HepG2 (cell line): ENCODE results near the gene GGA3. TPM values are rescaled to one million over a fixed set of nuclear protein-coding genes. Genes with fewer than 3 reads are reported as not detected.
"Not testable (repeated sequence)": the region's sequence is repeated elsewhere in the genome, so short reads cannot be mapped to it uniquely, and the experiment has no call there.

Source experiments
- ATAC-seq: fragments of 200-7000 bp; cut with Tn5 transposase; 3 replicates; pipeline ENCODE4 v1.9.1; 2020; ENCODE audit warnings: mild to moderate bottlenecking, moderate library complexity
- BruUV-seq: library from RNA; stranded (reverse); fragments of 400-500 nt; replicated peaks from 2 replicates; lab custom pipeline; 2021; lab: Mats Ljungman, UMichigan
- CTCF ChIA-PET: fragments of 300-600 bp; formaldehyde crosslinking; extraction: SDS; loops from one replicate; lab custom pipeline; 2021; ENCODE audit warnings: low total read pairs, inconsistent platforms, low intra/inter-chr PET ratio; lab: Yijun Ruan, JAX
- POLR2A ChIA-PET: fragments of 350-600 bp; sonication (Branson Sonifier 250); formaldehyde crosslinking; loops from one replicate; lab custom pipeline; 2020; ENCODE audit warnings: antibody characterized with exemption, inconsistent platforms; lab: Yijun Ruan, JAX
- DNase-seq: peaks from one replicate; pipeline ENCODE4 v3.0.0-alpha.2; 2015; ENCODE audit warnings: low spot score
- FAIRE-seq: peaks from 3 replicates; lab custom pipeline; 2011; peaks lifted over from hg19 to GRCh38; lab: Jason Lieb, UNC
- H2AFZ ChIP-seq: one replicate; pipeline ENCODE4 v1.6.1; 2011; ENCODE audit warnings: low read length, inconsistent platforms
- H3K27ac ChIP-seq: fragments of 300-600 bp; 3 replicates; pipeline ENCODE4 v1.8.0; 2011; ENCODE audit warnings: mixed run types, mild to moderate bottlenecking, mixed read lengths, low read length, inconsistent platforms; ENCODE audit not compliant: insufficient read depth; ENCODE audit errors: extremely low read length
- H3K27me3 ChIP-seq, 2 experiments: fragments of 200-600 bp in 1 of 2; 2 replicates in 1 of 2; 3 replicates in 1 of 2; pipeline versions ENCODE4 v1.6.0 to v1.8.0; 2011; ENCODE audit warnings: low read length in 2 of 2, mild to moderate bottlenecking in 2 of 2, moderate library complexity in 2 of 2, inconsistent platforms in 1 of 2; ENCODE audit not compliant: insufficient read depth in 2 of 2, control insufficient read depth in 1 of 2
- H3K36me3 ChIP-seq, 2 experiments: fragments of 200-600 bp in 1 of 2; replicated peaks in 1 of 2; 2 replicates in 1 of 2; 3 replicates in 1 of 2; pipeline versions ENCODE4 v1.5.1 to v1.8.0; 2011; ENCODE audit warnings: low read length in 2 of 2, inconsistent platforms in 1 of 2; ENCODE audit not compliant: insufficient read depth in 2 of 2, control insufficient read depth in 1 of 2
- H3K4me1 ChIP-seq: 2 replicates; pipeline ENCODE4 v1.5.1; 2012; ENCODE audit warnings: low read length, inconsistent platforms; ENCODE audit not compliant: insufficient read depth
- H3K4me2 ChIP-seq: 2 replicates; pipeline ENCODE4 v1.6.0; 2011; ENCODE audit warnings: low read depth, low read length, inconsistent platforms
- H3K4me3 ChIP-seq, 3 experiments: fragments of 200-600 bp in 1 of 3; sonication (generic), shearing (Covaris generic) in 1 of 3; replicated peaks in 1 of 3; 2 replicates each; pipeline ENCODE4 v1.5.1; 2011 to 2016; ENCODE audit warnings: low read length in 3 of 3, inconsistent platforms in 2 of 3, low read depth in 2 of 3, mild to moderate bottlenecking in 2 of 3, control low read depth in 1 of 3, mixed read lengths in 1 of 3; ENCODE audit not compliant: insufficient read depth in 1 of 3
- H3K79me2 ChIP-seq: one replicate; pipeline ENCODE4 v1.6.1; 2011; ENCODE audit warnings: low read length, inconsistent platforms; ENCODE audit not compliant: insufficient read depth
- H3K9ac ChIP-seq: 2 replicates; pipeline ENCODE4 v1.6.0; 2011; ENCODE audit warnings: mild to moderate bottlenecking, low read depth, low read length, inconsistent platforms; ENCODE audit not compliant: insufficient read depth
- H3K9me3 ChIP-seq: 2 replicates; pipeline ENCODE4 v1.5.1; 2012; ENCODE audit warnings: mild to moderate bottlenecking, low read length
- H4K20me1 ChIP-seq: 2 replicates; pipeline ENCODE4 v1.6.0; 2011; ENCODE audit warnings: inconsistent platforms, mild to moderate bottlenecking, low read length, moderate library complexity; ENCODE audit not compliant: insufficient read depth
- GZF1 ChIP-seq: sonication (generic); formaldehyde crosslinking; IDR thresholded peaks from 2 replicates; pipeline ENCODE4 v1.5.1; 2020; ENCODE audit warnings: mild to moderate bottlenecking, missing genetic modification reagents
- KLF11 ChIP-seq: IDR thresholded peaks from 2 replicates; pipeline ENCODE4 v1.6.1; 2016; ENCODE audit warnings: missing compliant biosample characterization
- THAP9 ChIP-seq: sonication (generic); formaldehyde crosslinking; IDR thresholded peaks from 2 replicates; pipeline ENCODE4; 2020; ENCODE audit warnings: missing genetic modification reagents, mild to moderate bottlenecking, borderline replicate concordance
- ZNF121 ChIP-seq: sonication (generic); formaldehyde crosslinking; IDR thresholded peaks from 2 replicates; pipeline ENCODE4 v1.5.0; 2020; ENCODE audit warnings: mild to moderate bottlenecking, missing genetic modification reagents
- WGBS: methylation state at CpG from one replicate; pipeline ENCODE4 v1.1.6; 2017; ENCODE audit warnings: low lambda C conversion rate; 5-methylcytosine and 5-hydroxymethylcytosine counted together
- in situ Hi-C: cut with HindIII; loops from 2 replicates; pipeline ENCODE4 v1.10.0; 2017; ENCODE audit warnings: low pct_unique_long_range_greater_than_20kb; ENCODE audit not compliant: extremely low pct_ligation_motif_present
- intact Hi-C: fragments of 100-400 bp; cut with micrococcal nuclease; formaldehyde crosslinking; loops from one replicate; pipeline ENCODE4 v1.10.0; 2022; ENCODE audit not compliant: unreplicated experiment
- polyA plus RNA-seq, 8 experiments: library from polyadenylated mRNA; depleted of rRNA in 3 of 8; stranded (reverse) in 7 of 8; unstranded in 1 of 8; fragments of >200 nt; fragmentation: Illumina TruSeq in 4 of 8; extraction: Trizol in 4 of 8; gene quantifications; 2 replicates each; pipeline versions ENCODE4 v1.2.1 to v1.2.3, GENCODE V29; 2011 to 2016; ENCODE audit warnings: low read depth in 4 of 8, missing spikeins in 1 of 8, mixed read lengths in 1 of 8; ENCODE audit not compliant: insufficient read depth in 1 of 8
- total RNA-seq, 5 experiments: library from RNA; depleted of rRNA; stranded (reverse); fragments of >200 nt; fragmentation: Illumina TruSeq; extraction: Trizol; gene quantifications; 2 replicates each; pipeline ENCODE4 v1.2.3, GENCODE V29; 2016; ENCODE audit warnings: low read depth in 1 of 5

The GGA3 gene
- total and polyA plus RNA-seq, 2 of the 13 experiments (the other 11 are each of a cell fraction or from before 2014, with no cell fraction given): 28.4 to 43.7 TPM

GRCh38 chr17:75287221-75287620, 25.8 kb upstream of the GGA3 start (continued):
- TF ChIP-seq THAP9: no peak
- no peak for TF ChIP-seq GZF1

DNA sequence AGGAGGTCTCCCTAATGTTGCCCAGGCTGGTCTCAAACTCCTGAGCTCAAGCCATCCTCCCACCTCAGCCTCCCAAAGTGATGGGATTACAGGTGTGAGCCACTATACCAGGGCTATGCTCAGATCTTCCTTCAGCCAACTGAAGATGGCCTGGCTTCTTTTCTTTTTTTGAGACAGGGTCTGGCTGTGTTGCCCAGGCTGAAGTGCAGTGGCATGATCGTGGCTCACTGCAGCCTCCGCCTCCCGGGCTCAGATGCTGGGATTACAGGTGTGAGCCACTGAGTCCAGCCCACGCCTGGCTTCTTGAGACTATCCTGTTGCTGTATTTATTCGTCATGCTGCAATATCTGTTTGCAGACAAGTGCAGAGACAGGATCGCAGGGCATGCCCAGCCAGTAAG, 23.7 kb upstream of the GGA3 start:
- no TSS peak for BruUV-seq
- Histone ChIP-seq H3K36me3 (peaks cover 12 to 42% of the 10 kb centered on the region in 2 experiments; a peak in 4 of 5 replicates), H4K20me1 (no peaks in the 10 kb centered on the region), H3K27me3 (no peaks in the 10 kb centered on the region), H3K79me2 (peaks cover 15% of the 10 kb centered on the region), H3K9me3 (no peaks in the 10 kb centered on the region), H3K4me3 (no peak overlapping the region), H3K27ac (no peak overlapping the region), H3K4me1 (peaks cover 22% of the 10 kb centered on the region)
- no peak for FAIRE-seq
- POLR2A ChIA-PET: interaction anchor here (0.9 to 1.5 kb wide), 3 partner anchors 14 to 175 kb away, joined by 3 read pairs; partner anchors contain the start of gene MIF4GD
- ATAC-seq: no peak
- DNase-seq: no peak
- 98% methylated on average over 6 of the region's 6 CpGs for WGBS
- peak; percentile 70 for TF ChIP-seq ZNF121
- no peak for TF ChIP-seq KLF11
- TF ChIP-seq, all 625 proteins: peak for 1
- CTCF ChIA-PET: no interaction called here
- Histone ChIP-seq H2AFZ (no peak overlapping the region), H3K9ac (no peak overlapping the region), H3K4me2 (no peak overlapping the region)
- intact Hi-C loops (no loop called here), in situ Hi-C loops (no loop called here)

GRCh38 chr17:75280189-75280588, 18.8 kb upstream of the GGA3 start:
- H3K4me1 ChIP-seq, H3K79me2 ChIP-seq, H3K4me3 ChIP-seq, H4K20me1 ChIP-seq, FAIRE-seq, ATAC-seq, H3K9me3 ChIP-seq, H2AFZ ChIP-seq, H3K27me3 ChIP-seq, in situ Hi-C loops, DNase-seq, H3K9ac ChIP-seq, CTCF ChIA-PET, BruUV-seq, H3K27ac ChIP-seq, intact Hi-C loops, H3K4me2 ChIP-seq: not testable (repeated sequence)
- H3K36me3 ChIP-seq: peaks cover 18 to 46% of the 10 kb centered on the region in 2 experiments
- WGBS: 97% methylated on average over 4 of the region's 4 CpGs
- POLR2A ChIA-PET: interaction anchor here (3.1 kb wide), 1 partner anchor 10 kb away, joined by 11 read pairs; the partner anchor contains the start of gene MIF4GD
